Central memory CD8-positive, alpha-beta T cell (primary cell): ENCODE measurements around the gene PRSS48.
"Not testable (repeated sequence)": the region's sequence is repeated elsewhere in the genome, so short reads cannot be mapped to it uniquely, and the experiment has no call there.

Experiments used
- ATAC-seq: fragments of 150-1000 bp; cut with Tn5 transposase; replicated peaks from 2 replicates; pipeline ENCODE4 v1.10.0; 2022; ENCODE audit warnings: mild to moderate bottlenecking, moderate FRiP score, moderate number of reproducible peaks; ENCODE audit not compliant: poor library complexity, severe bottlenecking; ENCODE audit errors: extremely low read depth
- DNase-seq, 2 donors: peaks; one replicate each; pipeline ENCODE4 v3.0.0; 2021; ENCODE audit warnings: low spot score in 2 of 2
- H3K27ac Mint-ChIP-seq: one replicate; pipeline ENCODE4 v1.8.0; 2022; ENCODE audit warnings: low read depth, mild to moderate bottlenecking, moderate library complexity, mixed read lengths
- H3K27me3 Mint-ChIP-seq: one replicate; pipeline ENCODE4 v1.8.0; 2022; ENCODE audit warnings: mixed read lengths
- H3K36me3 Mint-ChIP-seq: one replicate; pipeline ENCODE4 v1.8.0; 2022; ENCODE audit warnings: mild to moderate bottlenecking, moderate library complexity, mixed read lengths; ENCODE audit not compliant: insufficient read depth
- H3K4me1 Mint-ChIP-seq: one replicate; pipeline ENCODE4 v1.8.0; 2022; ENCODE audit warnings: mixed read lengths
- H3K4me3 Mint-ChIP-seq: one replicate; pipeline ENCODE4 v1.8.0; 2022; ENCODE audit warnings: mild to moderate bottlenecking, moderate library complexity, mixed read lengths
- H3K9me3 Mint-ChIP-seq: one replicate; pipeline ENCODE4 v1.8.0; 2022; ENCODE audit warnings: mixed read lengths

PRSS48 gene

DNA sequence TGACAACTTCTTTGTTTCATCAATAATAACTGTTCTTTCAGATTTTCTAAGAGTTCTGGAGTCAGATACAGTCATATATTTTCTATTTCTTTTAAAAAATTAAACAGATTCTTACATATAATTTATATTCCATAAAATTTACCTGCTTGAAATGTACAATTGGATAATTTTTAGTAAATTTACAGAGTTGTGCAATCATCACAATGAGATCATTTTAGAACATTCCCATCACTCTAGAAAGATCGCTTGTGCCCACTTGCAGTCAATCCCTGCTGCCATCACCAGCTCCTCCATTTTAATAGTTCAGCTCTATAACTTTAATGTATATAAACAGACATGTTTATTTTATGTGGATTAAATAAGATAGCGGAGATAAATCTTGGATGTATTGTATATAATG lies 29.6 kb upstream of the PRSS48 start:
- peaks cover 34% of the 10 kb centered on the region for H3K27me3 Mint-ChIP-seq

GRCh38 chr4:151248519-151248918 lies 28.4 kb upstream of the PRSS48 start:
- DNase-seq, result no peak
- Mint-ChIP-seq H3K4me1 (no peaks in the 10 kb centered on the region), H3K4me3 (no peak overlapping the region), H3K36me3 (no peaks in the 10 kb centered on the region), H3K9me3 (no peaks in the 10 kb centered on the region), H3K27me3 (peaks cover 23% of the 10 kb centered on the region), H3K27ac (no peak overlapping the region)
- ATAC-seq, result no peak

More for the DNA sequence above, 29.6 kb upstream of the PRSS48 start:
- no peak overlapping the region for H3K27ac Mint-ChIP-seq
- ATAC-seq (no peak), DNase-seq (no peak)
- H3K4me1 Mint-ChIP-seq, result no peaks in the 10 kb centered on the region
- H3K4me3 Mint-ChIP-seq, result no peak overlapping the region
- no peaks in the 10 kb centered on the region for H3K9me3 Mint-ChIP-seq
- H3K36me3 Mint-ChIP-seq, result no peaks in the 10 kb centered on the region

GRCh38 chr4:151250706-151251105 lies 26.3 kb upstream of the PRSS48 start:
- no peak for ATAC-seq
- H3K27me3 Mint-ChIP-seq, result peaks cover 9% of the 10 kb centered on the region
- H3K9me3 Mint-ChIP-seq, result no peaks in the 10 kb centered on the region
- DNase-seq, result no peak
- no peaks in the 10 kb centered on the region for H3K4me1 Mint-ChIP-seq
- H3K36me3 Mint-ChIP-seq, result no peaks in the 10 kb centered on the region
- no peak overlapping the region for H3K4me3 Mint-ChIP-seq
- no peak overlapping the region for H3K27ac Mint-ChIP-seq

GRCh38 chr4:151251603-151252304 lies 25.2 kb upstream of the PRSS48 start:
- ATAC-seq (no peak), DNase-seq (no peak)
- no peaks in the 10 kb centered on the region for H3K27me3 Mint-ChIP-seq

DNA sequence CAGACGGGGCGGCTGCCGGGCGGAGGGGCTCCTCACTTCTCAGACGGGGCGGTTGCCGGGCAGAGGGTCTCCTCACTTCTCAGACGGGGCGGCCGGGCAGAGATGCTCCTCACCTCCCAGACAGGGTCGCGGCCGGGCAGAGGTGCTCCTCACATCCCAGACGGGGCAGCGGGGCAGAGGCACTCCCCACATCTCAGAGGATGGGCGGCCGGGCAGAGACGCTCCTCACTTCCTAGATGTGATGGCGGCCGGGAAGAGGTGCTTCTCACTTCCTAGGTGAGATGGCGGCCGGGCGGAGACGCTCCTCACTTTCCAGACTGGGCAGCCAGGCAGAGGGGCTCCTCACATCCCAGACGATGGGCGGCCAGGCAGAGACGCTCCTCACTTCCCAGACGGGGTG lies 21.7 kb upstream of the PRSS48 start:
- not testable (repeated sequence) for H3K4me3 Mint-ChIP-seq, ATAC-seq, H3K4me1 Mint-ChIP-seq, H3K9me3 Mint-ChIP-seq, H3K27ac Mint-ChIP-seq, H3K36me3 Mint-ChIP-seq, DNase-seq
- peaks cover 29% of the 10 kb centered on the region for H3K27me3 Mint-ChIP-seq

More at GRCh38 chr4:151251603-151252304, 25.2 kb upstream of the PRSS48 start:
- Mint-ChIP-seq H3K4me3 (no peak overlapping the region), H3K4me1 (no peaks in the 10 kb centered on the region), H3K9me3 (no peaks in the 10 kb centered on the region), H3K36me3 (no peaks in the 10 kb centered on the region), H3K27ac (no peak overlapping the region)

DNA sequence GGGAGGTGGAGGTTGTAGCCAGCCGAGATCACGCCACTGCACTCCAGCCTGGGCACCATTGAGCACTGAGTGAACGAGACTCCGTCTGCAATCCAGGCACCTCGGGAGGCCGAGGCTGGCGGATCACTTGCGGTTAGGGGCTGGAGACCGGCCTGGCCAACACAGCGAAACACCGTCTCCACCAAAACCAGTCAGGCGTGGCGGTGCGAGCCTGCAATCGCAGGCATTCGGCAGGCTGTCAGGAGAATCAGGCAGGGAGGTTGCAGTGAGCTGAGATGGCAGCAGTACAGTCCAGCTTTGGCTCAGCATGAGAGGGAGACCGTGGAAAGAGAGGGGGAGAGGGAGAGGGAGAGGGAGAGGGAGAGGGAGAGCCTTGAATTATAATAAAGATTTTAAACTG lies 21.3 kb upstream of the PRSS48 start:
- not testable (repeated sequence) for H3K4me3 Mint-ChIP-seq, ATAC-seq, DNase-seq, H3K27ac Mint-ChIP-seq, H3K9me3 Mint-ChIP-seq, H3K4me1 Mint-ChIP-seq, H3K36me3 Mint-ChIP-seq
- peaks cover 34% of the 10 kb centered on the region for H3K27me3 Mint-ChIP-seq

DNA sequence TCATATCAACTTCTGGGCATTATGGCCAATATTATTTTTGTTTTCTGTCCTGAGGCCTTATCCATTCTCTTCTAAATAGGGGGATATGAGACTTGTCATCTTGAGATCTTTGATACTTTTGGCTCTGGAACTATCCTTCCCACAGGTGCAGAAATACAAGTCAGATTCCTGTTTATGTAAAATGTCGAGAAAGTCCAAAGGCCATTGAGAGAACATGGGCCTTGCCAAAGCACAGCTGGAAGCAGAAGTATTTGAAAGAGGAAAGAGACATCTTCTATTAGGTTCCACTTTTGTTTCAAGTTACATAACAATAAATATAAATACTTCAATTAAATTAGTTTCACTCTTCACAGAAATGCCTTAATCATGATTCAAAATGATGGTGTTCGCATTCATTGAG lies 20.8 kb upstream of the PRSS48 start:
- DNase-seq (no peak), ATAC-seq (no peak)
- H3K27ac Mint-ChIP-seq, result no peak overlapping the region
- no peak overlapping the region for H3K4me3 Mint-ChIP-seq
- no peaks in the 10 kb centered on the region for H3K9me3 Mint-ChIP-seq
- no peaks in the 10 kb centered on the region for H3K4me1 Mint-ChIP-seq
- no peaks in the 10 kb centered on the region for H3K36me3 Mint-ChIP-seq
- peaks cover 38% of the 10 kb centered on the region for H3K27me3 Mint-ChIP-seq

- Mint-ChIP-seq H3K9me3 (no peaks in the 10 kb centered on the region), H3K4me3 (no peak overlapping the region), H3K27me3 (peaks cover 49% of the 10 kb centered on the region), H3K36me3 (no peaks in the 10 kb centered on the region), H3K4me1 (no peaks in the 10 kb centered on the region), H3K27ac (no peak overlapping the region)
- no peak for DNase-seq
- ATAC-seq, result no peak
Observed at GRCh38 chr4:151257704-151258103, 19.3 kb upstream of the PRSS48 start.

GRCh38 chr4:151259752-151260151 lies 17.2 kb upstream of the PRSS48 start:
- H3K4me1 Mint-ChIP-seq, result no peaks in the 10 kb centered on the region
- no peaks in the 10 kb centered on the region for H3K9me3 Mint-ChIP-seq
- no peak overlapping the region for H3K4me3 Mint-ChIP-seq
- no peak for ATAC-seq
- H3K27ac Mint-ChIP-seq, result no peak overlapping the region
- H3K27me3 Mint-ChIP-seq, result peaks cover 54% of the 10 kb centered on the region
- no peaks in the 10 kb centered on the region for H3K36me3 Mint-ChIP-seq
- DNase-seq, result no peak

- DNase-seq, result no peak
- H3K36me3 Mint-ChIP-seq, result no peaks in the 10 kb centered on the region
- no peak for ATAC-seq
- H3K4me1 Mint-ChIP-seq, result no peaks in the 10 kb centered on the region
- peaks cover 54% of the 10 kb centered on the region for H3K27me3 Mint-ChIP-seq
- no peak overlapping the region for H3K27ac Mint-ChIP-seq
- no peaks in the 10 kb centered on the region for H3K9me3 Mint-ChIP-seq
- no peak overlapping the region for H3K4me3 Mint-ChIP-seq
Observed at GRCh38 chr4:151260526-151260925, 16.4 kb upstream of the PRSS48 start.

DNA sequence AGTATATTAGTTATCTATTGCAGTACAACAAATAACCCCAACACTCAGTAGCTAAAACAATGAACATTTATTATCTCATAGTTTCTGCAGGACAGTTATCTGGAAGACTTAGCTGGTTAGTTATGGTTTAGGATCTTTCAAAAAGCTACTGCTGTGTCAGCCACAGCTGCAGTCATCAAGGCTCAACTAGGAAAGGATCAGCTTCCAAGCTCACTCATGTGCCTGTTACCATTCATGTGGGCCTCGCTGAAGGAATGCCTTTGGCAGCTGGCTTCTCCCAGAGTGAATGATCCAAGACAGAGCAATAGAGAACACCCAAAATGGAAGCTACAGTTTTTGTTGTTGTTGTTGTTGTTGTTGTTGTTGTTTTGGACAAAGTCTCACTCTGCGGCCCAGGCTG lies 13.5 kb upstream of the PRSS48 start:
- no peaks in the 10 kb centered on the region for H3K36me3 Mint-ChIP-seq
- no peak overlapping the region for H3K4me3 Mint-ChIP-seq
- H3K4me1 Mint-ChIP-seq, result no peaks in the 10 kb centered on the region
- H3K27me3 Mint-ChIP-seq, result peaks cover 50% of the 10 kb centered on the region
- no peak overlapping the region for H3K27ac Mint-ChIP-seq
- DNase-seq (no peak), ATAC-seq (no peak)
- H3K9me3 Mint-ChIP-seq, result peaks cover 8% of the 10 kb centered on the region

DNA sequence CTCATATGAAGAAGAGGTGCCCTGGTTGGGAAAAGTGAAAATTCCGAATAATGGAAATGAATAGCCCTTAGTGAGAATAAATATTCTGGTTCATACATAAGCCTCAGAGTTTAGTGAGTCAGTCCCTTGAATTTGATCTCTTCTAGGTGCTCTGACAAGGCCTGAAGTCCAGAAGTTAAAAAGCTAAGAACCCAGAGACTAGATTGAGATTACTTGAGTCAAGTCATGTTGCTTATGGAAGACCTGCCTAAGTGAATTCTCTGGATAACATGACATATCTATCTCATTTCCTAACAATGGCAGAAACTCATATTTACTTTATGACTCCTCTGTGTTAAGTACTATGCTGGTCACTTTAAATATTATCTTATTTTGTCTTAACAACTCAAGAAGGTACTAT lies 10.5 kb upstream of the PRSS48 start:
- Mint-ChIP-seq H3K4me3 (no peak overlapping the region), H3K27me3 (peaks cover 34% of the 10 kb centered on the region), H3K4me1 (no peaks in the 10 kb centered on the region), H3K27ac (no peak overlapping the region), H3K36me3 (no peaks in the 10 kb centered on the region), H3K9me3 (peaks cover 8% of the 10 kb centered on the region)
- DNase-seq, result no peak
- ATAC-seq, result no peak

DNA sequence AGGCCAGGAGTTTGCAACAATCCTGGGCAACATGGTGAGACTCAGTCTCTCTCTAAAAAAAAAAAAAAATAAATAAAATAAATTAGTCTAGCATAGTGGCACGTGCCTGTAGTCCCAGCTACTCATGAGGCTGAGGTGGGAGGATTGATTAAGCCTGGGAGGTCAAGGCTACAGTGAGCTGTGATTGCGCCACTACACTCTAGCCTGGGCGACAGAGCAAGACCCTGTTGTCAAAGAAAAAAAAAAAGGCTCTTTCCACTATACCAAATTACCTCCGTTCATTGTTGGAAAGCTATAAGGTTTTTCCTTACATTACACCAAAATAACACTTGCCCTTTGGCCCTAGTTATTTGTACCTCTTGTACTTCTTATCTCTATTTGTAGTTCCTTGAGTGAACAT lies 9.9 kb upstream of the PRSS48 start:
- Mint-ChIP-seq H3K9me3 (peaks cover 8% of the 10 kb centered on the region), H3K4me1 (no peaks in the 10 kb centered on the region), H3K27me3 (peaks cover 35% of the 10 kb centered on the region), H3K36me3 (no peaks in the 10 kb centered on the region), H3K27ac (no peak overlapping the region), H3K4me3 (no peak overlapping the region)
- DNase-seq (no peak), ATAC-seq (no peak)
